Dermis microvascular lymphatic vessel endothelial cell (primary cell): ENCODE measurements around the gene APOC3. TPM values are rescaled to one million over a fixed set of nuclear protein-coding genes. Genes with fewer than 3 reads are reported as not detected.

Experiments
- DNase-seq, 2 donors: peaks; one replicate each; pipeline versions ENCODE4 v3.0.0 to v3.0.0-alpha.2; 2010; ENCODE audit warnings: low read depth in 2 of 2
- total RNA-seq: library from RNA; depleted of rRNA; stranded (reverse); fragments of >200 nt; gene quantifications from 2 replicates; pipeline ENCODE4 v1.2.1, GENCODE V29; 2014

Gene APOC3
- total RNA-seq, 1 donor from 2014 or later: not detected

GRCh38 chr11:116874251-116874650 lies 44.5 kb downstream of the APOC3 start:
- DNase-seq: no peak

GRCh38 chr11:116875194-116875593 lies 45.5 kb downstream of the APOC3 start:
- no peak for DNase-seq

GRCh38 chr11:116876656-116877055 lies 46.9 kb downstream of the APOC3 start:
- DNase-seq: no peak

GRCh38 chr11:116879800-116880625 lies 50.3 kb downstream of the APOC3 start:
- DNase-seq: peak; percentile 74 to 78

GRCh38 chr11:116881143-116881542 lies 51.4 kb downstream of the APOC3 start:
- no peak for DNase-seq

- no peak for DNase-seq
Measured at GRCh38 chr11:116882386-116882785, 52.7 kb downstream of the APOC3 start.

Other genes starting within 250 kb of the APOC3 start
- gene BUD13, start 56.9 kb upstream of the APOC3 start, total RNA-seq: 11.3 and 12.8 TPM in 2 replicates
- gene ZPR1, start 41.9 kb upstream of the APOC3 start, total RNA-seq: 19.0 and 24.4 TPM in 2 replicates
- not detected in 2 replicates for gene APOA5, start 38.0 kb upstream of the APOC3 start, total RNA-seq
- gene APOA4, start 6.6 kb upstream of the APOC3 start, total RNA-seq: not detected in 2 replicates
- gene APOA1, start 7.7 kb downstream of the APOC3 start, total RNA-seq: not detected in 2 replicates